ENCODE results near the gene ARHGEF4.

ARHGEF4 gene

DNA sequence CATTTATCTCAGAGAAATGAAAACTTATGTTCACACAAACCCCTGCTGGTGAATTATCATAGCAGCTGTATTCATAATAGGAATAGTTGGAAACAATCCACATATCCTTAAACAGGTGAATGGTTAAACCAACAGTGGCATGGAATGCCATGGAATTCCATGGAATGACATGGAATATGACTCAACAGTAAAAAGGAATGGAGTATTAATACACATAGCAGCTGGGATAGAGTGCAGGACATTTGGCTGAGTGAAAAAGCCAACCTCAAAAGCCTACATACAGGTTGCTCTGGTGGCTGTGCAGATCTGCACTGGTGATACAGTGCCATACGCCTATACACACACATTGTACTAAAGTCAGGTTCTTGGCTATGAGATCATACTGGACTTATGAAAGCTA is 187.0 kb downstream of the ARHGEF4 start:
- DNase-seq = no peak

DNA sequence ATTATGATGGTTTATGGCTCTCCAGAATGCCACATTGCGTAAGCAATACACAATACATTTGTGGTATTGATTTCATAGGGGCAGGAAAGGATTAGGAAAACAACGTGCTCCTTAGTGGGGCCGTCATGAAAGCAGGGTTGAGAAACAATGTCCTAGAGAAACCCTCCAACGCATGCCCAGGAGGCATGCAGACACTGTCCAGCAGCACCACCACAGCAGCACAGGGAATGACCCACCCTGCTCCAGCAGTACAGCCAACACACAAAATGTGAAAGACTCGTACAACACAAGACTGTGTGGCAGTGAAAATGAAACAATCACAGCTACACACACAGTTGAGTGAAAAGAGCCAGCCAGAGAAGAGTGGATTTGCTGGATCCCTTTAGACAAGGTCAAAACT is 190.2 kb downstream of the ARHGEF4 start:
- DNase-seq = no peak

DNA sequence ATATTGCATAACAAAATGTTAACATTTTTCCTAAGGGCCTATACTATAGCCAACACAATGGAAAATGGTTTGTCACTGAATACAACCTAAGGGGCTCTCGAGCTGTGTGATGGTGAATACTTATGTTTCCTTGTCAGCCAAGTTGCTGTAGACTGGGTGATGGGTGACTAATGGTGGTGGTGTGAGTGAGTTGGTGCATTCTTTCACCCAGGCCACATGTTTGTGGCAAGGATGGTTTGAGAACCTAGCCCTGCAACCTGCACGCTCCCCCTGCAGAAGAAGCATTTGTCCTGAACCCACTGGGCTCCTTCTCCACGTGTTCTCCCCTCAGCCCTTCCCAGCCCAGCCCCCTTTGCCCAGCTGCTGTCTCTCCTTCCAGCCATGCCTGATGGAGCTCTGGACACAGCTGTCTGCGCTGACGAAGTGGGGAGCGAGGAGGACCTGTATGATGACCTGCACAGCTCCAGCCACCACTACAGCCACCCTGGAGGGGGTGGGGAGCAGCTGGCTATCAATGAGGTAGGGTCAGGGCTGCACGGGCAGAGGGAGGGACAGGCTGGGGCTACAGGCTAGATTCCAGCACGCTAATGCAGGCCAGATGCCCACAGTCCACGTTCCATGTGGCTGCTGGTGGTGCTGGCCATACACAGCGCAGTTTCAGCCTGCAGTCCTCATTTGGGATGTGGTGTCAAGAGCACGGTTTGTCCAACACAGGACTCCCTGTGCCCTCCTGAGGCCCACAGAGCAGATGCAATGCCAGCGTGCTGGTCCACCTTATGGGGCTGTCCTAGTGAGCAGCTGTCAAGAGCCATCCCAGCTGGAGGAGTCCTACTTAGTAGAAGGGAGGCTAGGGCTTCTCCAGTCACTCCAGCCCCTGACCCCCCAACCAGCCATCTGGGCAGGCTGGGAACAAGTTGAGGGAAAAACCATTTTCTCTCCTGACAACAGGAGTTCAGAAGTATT is 191.1 kb downstream of the ARHGEF4 start:
- no peak for DNase-seq

DNA sequence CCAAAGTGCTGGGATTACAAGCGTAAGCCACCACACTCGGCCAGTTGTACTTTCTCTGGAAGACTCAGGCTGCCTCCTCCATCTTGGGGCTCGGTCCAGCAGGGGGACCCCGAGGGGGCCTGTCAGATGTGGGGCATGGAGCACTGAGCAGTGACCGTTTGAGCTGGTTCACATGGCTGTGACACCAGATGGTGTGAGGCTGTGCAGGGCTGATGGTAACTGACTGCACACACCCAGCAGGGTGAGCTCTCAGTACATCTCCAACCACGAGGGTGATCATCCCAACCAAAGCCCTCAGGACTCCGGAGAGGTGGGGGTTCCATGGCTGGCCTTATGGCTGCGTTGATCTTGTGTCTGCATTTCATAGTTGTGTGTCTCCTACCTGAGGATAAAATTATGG is 193.1 kb downstream of the ARHGEF4 start:
- DNase-seq = no peak

DNA sequence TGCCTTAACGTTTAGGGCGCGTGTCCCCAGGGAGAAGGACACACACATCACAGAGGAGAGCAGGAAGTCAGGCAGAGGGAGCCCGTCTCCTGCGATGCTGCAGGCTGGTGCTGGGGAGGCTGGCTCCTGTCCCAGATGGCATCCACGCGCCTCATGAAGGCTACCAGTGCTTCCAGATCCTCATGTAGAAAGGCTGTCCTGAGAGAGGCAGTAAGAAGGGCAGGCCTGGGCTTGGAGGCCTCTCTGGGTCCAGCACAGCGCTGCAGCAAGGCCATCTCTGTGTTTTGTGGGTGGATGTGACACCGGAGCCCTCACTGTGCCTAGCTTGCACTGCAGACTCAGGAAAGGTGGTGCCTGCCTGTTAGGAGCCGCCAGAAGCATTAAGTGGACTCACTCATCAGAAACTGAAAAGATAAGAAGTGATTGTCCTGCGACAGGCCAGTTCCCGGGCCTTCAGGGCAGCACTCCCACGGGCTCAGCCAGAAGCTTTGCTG is 193.8 kb downstream of the ARHGEF4 start:
- DNase-seq = no peak

DNA sequence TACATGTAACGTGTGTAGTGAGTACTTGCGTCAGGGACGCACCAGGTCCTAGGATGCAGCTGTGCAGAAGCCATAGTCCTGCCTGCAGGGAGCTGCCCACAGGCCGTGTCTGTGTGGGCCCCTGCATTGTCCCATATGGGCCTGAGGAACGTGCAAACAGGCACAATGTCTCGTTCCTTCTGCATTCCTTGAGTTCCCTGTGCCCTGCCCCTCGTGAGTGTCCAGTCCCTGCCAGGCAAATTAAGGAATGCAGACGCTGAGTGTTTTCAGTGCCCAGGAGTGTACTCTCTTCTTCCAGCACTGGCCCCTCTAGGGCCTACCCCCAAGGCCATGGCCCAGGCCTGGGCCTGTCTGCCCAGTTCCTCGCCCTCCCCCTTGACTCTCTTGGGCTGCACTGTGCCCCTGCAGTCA is 194.7 kb downstream of the ARHGEF4 start:
- no peak for DNase-seq

- no peak for DNase-seq
These were observed 195.2 kb downstream of the ARHGEF4 start for GRCh38 chr2:131031875-131032274.

GRCh38 chr2:131032393-131032836 is 195.7 kb downstream of the ARHGEF4 start:
- DNase-seq = no peak

- DNase-seq = no peak
These were observed 197.0 kb downstream of the ARHGEF4 start for GRCh38 chr2:131033786-131034121.

- peak; percentile 45 for DNase-seq
These were observed 197.7 kb downstream of the ARHGEF4 start for GRCh38 chr2:131034122-131035051.

DNA sequence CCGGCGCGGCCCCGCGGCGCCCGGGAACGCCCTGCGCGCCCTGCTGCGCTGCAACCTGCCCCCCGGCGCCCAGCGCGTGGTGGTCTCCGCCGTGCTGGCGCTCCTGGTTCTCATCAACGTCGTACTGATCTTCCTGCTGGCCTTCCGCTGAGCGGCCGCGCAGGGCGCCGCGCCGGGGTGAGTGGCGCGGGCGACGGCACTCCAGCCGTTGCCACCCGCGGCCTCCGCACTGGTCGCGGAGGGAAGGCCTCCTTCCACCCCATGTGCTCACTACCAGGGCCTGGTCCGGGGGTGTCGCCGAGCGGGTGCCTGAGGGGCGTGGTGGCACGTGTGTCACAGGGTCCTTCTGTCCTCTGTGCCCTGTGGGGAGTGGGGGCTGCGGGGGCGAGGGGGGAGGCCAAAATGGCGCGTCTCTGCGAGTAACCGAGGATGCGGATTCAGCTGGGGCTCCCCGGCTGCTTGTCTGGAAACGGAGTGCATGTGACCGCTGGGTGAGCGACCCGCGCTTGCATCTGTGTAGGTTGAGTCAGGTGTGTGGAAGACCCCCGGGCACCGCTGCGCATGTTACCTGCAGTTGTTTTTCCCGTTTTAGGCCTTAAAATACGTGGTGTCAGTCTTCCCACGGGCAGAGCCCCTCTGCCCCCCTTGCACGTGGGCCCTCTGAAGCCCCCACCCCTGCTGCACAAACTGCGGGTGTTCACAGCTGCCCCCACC is 198.6 kb downstream of the ARHGEF4 start:
- no peak for DNase-seq

GRCh38 chr2:131035826-131036231 is 199.1 kb downstream of the ARHGEF4 start:
- no peak for DNase-seq

DNA sequence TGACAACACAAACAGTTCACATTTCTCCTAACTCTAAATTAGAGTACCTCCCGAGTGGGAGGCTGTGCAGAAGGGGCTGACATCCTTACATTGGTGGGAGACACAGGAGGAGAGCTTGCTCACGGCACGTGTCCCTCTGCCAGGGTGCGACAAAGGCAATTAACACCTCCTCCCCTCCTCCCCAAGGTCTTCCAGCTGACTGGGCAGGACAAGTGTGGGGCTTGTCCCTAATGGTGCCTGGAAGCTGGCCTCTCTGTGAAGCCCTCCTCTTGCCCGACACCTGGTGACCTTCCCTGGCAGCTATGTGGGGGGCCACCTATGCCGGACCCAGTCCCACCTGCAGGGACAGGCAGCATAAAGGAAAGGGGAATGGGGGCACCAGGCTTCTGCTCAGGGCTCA is 199.6 kb downstream of the ARHGEF4 start:
- no peak for DNase-seq

GRCh38 chr2:131036696-131037397 is 200.1 kb downstream of the ARHGEF4 start:
- DNase-seq = no peak

- no peak for DNase-seq
These were observed 200.9 kb downstream of the ARHGEF4 start for GRCh38 chr2:131037398-131038257.

DNA sequence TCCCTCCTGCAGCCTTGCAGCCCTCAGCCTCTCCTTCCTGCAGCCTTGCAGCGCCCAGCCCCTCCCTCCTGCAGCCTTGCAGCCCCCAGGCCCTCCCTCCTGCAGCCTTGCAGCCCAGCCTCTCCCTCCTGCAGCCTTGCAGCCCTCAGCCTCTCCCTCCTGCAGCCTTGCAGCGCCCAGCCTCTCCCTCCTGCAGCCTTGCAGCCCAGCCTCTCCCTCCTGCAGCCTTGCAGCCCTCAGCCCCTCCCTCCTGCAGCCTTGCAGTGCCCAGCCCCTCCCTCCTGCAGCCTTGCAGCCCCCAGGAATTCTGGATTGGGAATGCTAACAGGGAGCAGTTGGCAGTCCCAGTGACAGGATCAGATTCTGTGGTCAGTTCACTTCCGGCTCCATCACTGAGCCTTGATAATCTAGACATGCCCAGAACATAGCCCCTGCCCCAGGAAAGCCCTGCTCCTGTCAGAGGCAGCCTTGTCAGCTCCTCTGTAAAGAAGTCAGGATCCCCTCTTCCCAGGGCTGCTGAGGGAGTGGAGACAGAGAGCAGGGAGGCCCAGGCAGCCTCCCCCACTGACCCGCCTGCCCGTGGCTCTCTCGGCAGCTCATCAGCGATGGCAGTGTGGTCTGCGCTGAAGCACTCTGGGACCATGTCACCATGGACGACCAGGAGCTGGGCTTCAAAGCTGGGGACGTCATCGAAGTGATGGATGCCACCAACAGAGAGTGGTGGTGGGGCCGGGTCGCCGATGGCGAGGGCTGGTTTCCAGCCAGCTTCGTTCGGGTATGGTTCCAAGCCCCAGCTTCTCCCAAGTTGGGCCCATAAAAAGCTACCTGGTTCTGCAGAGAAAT is 201.8 kb downstream of the ARHGEF4 start:
- no peak for DNase-seq

DNA sequence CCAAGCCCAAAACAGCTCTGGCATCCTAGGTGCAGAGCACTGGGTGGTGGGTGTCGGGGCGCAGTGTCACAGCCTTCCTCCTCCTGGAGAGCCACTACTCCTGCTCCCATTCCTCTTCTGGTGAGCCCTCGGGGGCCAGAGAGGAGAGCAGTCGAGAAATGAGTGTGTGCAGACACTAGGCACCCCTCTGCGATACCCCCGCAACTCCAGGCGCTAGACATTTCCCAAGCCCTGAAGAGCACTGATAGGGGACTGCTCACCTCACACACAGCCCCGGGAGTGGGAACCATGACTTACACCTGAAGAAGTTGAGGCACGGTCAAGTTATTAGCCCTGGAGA is 202.4 kb downstream of the ARHGEF4 start:
- DNase-seq = no peak

DNA sequence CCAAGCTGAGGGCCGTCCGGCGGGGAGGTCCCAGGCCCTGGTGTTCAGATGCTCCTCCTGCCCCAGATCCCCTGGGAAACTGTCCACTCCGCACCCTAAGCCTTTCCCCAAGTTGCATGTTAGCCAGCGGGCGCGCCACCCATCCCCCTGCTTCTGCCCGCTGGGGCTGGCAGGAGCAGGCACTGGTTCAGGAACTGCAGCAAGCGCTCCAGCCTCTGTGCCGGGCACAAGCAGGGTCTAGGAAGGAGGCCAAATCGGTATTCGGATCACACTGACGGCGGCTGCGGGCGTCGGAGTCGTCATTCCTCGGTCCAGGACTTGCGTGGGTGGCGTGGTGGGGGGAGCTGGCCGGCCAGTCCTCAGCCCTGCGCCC is 202.8 kb downstream of the ARHGEF4 start:
- no peak for DNase-seq

DNA sequence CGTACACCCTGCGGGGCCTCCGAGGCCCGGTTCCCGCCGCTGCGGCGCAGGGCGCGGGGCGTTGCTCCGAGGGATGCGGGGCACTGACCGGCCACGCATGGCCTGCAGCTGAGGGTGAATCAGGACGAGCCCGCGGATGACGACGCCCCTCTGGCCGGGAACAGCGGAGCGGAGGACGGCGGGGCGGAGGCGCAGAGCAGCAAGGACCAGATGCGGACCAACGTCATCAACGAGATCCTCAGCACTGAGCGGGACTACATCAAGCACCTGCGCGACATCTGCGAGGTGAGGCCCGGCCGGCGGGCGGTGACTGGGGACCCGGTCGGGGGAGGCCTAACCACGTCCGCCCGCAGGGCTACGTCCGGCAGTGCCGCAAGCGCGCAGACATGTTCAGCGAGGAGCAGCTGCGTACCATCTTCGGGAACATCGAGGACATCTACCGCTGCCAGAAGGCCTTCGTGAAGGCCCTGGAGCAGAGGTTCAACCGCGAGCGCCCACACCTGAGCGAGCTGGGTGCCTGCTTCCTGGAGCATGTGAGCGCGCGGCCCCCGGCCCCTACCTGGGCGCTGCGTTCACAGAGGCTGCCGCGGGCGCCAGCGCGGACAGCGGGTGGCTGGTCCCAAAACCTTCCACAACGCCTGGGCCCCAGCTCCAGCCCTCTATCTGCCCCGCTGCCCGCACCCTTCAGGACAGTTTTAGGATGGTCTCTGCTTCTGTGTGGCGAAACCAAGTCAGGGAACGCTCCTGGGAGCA is 203.4 kb downstream of the ARHGEF4 start:
- peak; percentile 31 for DNase-seq
